BE2C (cell line): ENCODE measurements around the gene KIAA1210.
A peak's percentile ranks its signal among the peaks of the same experiment; 100 is the strongest.
"Not testable (repeated sequence)": the region's sequence is repeated elsewhere in the genome, so short reads cannot be mapped to it uniquely, and the experiment has no call there.

ENCODE experiments used
- DNase-seq: peaks from one replicate; pipeline ENCODE4 v3.0.0-alpha.2; 2020
- H3K27me3 ChIP-seq: fragments of 250-450 bp; sonication (Bioruptor Pico); 2 replicates; pipeline ENCODE4 v1.5.1; 2020; ENCODE audit warnings: mild to moderate bottlenecking
- H3K36me3 ChIP-seq: fragments of 250-450 bp; sonication (Bioruptor Pico); 2 replicates; pipeline ENCODE4 v1.5.1; 2020; ENCODE audit warnings: mild to moderate bottlenecking
- H3K4me1 ChIP-seq: fragments of 250-450 bp; sonication (Bioruptor Pico); 2 replicates; pipeline ENCODE4 v1.5.1; 2020
- H3K4me3 ChIP-seq: 2 replicates; pipeline ENCODE4 v1.5.1; 2011; ENCODE audit warnings: low read depth, low read length
- H3K9me3 ChIP-seq: fragments of 250-450 bp; sonication (Bioruptor Pico); 2 replicates; pipeline ENCODE4 v1.5.1; 2020
- TF ChIP-seq, protein P1 (sequence below): IDR thresholded peaks from 2 replicates; pipeline ENCODE4 v1.5.1; 2012; ENCODE audit warnings: mild to moderate bottlenecking, low read depth, low read length

The KIAA1210 gene

DNA sequence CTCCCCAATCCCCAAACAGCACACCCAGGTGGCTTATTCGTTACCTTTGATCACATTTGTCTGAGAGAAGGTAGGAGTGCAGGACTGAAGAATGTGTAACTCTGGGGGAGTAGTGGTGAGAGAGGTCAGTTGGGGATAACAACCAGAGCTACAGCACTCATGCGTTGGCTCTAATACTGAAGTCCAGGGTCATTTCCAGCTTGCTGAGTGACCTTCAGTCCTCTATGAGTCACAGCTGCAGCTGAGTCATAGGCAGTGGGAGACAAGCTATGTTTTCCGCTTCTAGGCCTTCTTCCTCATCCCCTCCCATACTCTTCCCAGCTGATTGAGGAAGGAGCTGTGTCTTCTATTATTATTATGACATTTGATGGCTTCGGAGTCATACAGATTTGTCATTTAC, 86.4 kb downstream of the KIAA1210 start:
- Histone ChIP-seq H3K9me3 (no peaks in the 10 kb centered on the region), H3K36me3 (no peaks in the 10 kb centered on the region), H3K4me1 (no peaks in the 10 kb centered on the region), H3K27me3 (no peaks in the 10 kb centered on the region), H3K4me3 (no peak overlapping the region)
- TF ChIP-seq, protein P1, sequence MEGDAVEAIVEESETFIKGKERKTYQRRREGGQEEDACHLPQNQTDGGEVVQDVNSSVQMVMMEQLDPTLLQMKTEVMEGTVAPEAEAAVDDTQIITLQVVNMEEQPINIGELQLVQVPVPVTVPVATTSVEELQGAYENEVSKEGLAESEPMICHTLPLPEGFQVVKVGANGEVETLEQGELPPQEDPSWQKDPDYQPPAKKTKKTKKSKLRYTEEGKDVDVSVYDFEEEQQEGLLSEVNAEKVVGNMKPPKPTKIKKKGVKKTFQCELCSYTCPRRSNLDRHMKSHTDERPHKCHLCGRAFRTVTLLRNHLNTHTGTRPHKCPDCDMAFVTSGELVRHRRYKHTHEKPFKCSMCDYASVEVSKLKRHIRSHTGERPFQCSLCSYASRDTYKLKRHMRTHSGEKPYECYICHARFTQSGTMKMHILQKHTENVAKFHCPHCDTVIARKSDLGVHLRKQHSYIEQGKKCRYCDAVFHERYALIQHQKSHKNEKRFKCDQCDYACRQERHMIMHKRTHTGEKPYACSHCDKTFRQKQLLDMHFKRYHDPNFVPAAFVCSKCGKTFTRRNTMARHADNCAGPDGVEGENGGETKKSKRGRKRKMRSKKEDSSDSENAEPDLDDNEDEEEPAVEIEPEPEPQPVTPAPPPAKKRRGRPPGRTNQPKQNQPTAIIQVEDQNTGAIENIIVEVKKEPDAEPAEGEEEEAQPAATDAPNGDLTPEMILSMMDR, result no peak
- DNase-seq, result peak; percentile 7

DNA sequence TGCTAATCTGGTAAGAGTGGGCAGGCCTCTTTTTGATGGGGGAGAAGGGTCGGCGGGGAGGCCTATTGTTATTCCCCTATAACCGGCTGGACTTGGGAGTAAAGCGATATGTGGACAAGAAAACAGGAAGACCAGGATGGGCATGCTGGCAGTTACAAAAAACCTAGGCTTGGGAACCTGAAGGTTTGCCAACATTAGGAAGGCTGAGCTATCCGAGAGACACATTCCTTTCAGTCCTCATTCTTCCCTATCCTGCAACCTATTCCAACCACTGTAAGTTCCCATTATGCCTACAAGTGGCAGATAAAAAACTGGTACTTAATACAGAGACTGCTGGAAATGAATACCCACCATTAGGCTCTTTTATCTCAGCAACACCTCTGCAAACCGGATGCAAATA, 87.2 kb downstream of the KIAA1210 start:
- H3K4me3 ChIP-seq, result no peak overlapping the region

DNA sequence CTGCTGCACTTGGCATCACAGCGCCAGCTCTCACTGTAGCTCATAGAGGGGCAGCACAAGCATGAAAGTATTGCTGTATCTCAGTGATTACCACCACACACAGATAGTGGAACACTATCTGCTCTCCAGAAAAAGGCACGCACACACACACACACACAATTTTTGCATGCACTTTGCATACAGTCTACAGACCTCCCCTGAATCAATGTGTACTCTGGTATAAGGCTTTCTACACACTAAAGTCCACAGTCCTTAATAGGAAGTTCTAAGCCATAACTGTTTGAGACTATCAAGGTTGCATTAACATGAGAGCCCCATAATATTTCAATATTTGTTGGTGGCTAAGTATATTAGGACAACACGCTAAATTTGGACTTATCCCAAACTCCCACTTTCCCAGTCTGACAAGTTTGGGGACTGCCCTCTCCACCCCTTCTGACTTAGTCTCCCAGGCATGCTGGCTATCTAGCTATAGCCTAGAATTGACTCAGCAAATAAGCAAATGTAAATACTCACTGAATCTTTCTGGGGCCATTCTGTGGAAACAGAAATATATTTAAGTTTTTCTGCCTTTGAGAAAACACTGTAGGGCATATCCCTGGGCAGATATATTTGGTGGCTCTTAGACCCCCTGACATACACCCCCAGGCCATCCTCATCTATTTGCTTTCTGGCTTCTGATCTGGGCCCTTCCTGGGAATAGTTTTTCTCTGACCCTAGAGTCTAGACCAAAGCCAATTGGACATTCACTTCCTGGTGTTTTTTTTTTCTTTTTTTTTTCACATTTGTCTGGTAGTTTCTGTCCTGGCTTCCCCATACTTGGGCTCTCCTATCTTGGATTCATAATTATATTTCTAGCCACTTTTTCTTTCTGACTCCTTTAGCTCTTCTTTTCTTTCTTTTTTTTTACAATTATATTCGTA, 91.2 kb downstream of the KIAA1210 start:
- TF ChIP-seq, protein P1, result no peak
- H3K9me3 ChIP-seq, result no peaks in the 10 kb centered on the region
- H3K27me3 ChIP-seq, result no peaks in the 10 kb centered on the region
- no peak for DNase-seq
- no peak overlapping the region for H3K4me3 ChIP-seq
- H3K4me1 ChIP-seq, result no peaks in the 10 kb centered on the region
- no peaks in the 10 kb centered on the region for H3K36me3 ChIP-seq

More for the DNA sequence above, 87.2 kb downstream of the KIAA1210 start:
- TF ChIP-seq, protein P1, result no peak
- Histone ChIP-seq H3K9me3 (no peaks in the 10 kb centered on the region), H3K4me1 (no peaks in the 10 kb centered on the region), H3K27me3 (no peaks in the 10 kb centered on the region), H3K36me3 (no peaks in the 10 kb centered on the region)
- DNase-seq, result no peak

DNA sequence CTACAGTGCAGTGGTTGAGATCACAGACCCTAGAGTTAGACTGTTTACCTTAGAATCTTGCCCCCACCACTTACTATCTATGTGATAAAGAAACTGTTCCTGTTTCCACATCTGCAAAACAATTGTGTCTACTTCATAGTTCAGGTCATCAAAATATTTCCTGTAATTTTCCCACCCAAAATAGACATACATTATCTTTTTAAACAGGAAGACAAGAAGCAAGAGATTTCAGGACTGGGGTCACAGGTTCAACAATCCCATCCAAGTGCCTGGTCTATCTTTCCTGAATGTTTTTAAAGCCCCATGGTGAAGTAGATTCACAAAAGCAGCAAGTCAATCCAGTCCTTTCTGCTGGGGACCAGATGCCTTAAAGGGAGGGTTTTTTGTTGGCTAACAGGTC, 96.6 kb downstream of the KIAA1210 start:
- DNase-seq, result no peak
- TF ChIP-seq, protein P1, result no peak
- H3K4me1 ChIP-seq, result no peaks in the 10 kb centered on the region
- H3K36me3 ChIP-seq, result no peaks in the 10 kb centered on the region
- no peaks in the 10 kb centered on the region for H3K27me3 ChIP-seq
- no peaks in the 10 kb centered on the region for H3K9me3 ChIP-seq
- no peak overlapping the region for H3K4me3 ChIP-seq

DNA sequence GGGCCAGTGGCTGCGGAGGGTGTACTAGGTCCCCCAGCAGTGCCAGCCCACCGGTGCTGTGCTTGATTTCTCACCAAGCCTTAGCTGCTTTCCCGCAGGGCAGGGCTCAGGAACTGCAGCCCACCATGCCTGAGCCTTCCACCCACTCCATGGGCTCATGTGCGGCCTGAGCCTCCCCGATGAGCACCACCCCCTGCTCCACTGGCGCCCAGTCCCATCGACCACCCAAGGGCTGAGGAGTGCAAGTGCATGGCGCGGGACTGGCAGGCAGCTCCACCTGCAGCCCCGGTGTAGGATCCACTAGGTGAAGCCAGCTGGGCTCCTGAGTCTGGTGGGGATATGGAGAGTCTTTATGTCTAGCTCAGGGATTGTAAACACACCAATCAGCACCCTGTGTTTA, 98.0 kb downstream of the KIAA1210 start:
- H3K36me3 ChIP-seq, H3K4me3 ChIP-seq, H3K9me3 ChIP-seq, H3K27me3 ChIP-seq, H3K4me1 ChIP-seq, DNase-seq: not testable (repeated sequence)

DNA sequence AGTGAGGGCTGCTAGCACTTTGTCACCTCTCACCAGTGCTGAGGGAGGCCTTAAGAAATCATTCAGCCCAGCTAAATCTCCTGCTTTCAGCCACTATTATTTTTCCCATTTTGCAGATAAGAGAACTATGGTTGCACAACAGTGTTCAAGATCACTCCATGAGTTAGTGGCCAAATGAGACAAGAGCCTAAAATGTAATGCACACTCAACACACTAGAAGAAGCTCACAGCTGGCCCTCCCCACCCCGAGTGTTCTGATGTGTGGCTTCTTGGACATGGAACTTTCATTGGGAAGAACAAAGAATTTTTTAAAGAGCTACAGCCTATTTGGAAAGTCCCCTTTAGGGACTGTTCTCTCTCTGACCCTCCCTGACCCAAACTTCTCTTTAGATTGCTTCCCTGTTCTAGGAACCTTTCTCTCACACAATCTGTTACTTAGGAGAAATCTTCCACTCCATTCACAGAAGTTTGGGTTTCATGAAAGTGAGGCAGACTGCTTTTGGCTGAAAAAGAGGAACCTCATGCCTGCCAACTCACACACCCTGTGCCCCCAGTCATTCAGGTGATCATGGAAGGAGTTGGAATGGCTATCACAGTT, 98.8 kb downstream of the KIAA1210 start:
- no peak overlapping the region for H3K4me3 ChIP-seq
- no peaks in the 10 kb centered on the region for H3K27me3 ChIP-seq
- no peaks in the 10 kb centered on the region for H3K4me1 ChIP-seq
- no peaks in the 10 kb centered on the region for H3K9me3 ChIP-seq
- H3K36me3 ChIP-seq, result no peaks in the 10 kb centered on the region
- TF ChIP-seq, protein P1, result no peak
- no peak for DNase-seq
